GM18909 (cell line): ENCODE measurements around the gene ARL3.

Source experiments
- ATAC-seq: cut with Tn5 transposase; IDR thresholded peaks from one replicate; pipeline ENCODE4 v1.9.1; 2021; ENCODE audit warnings: mild to moderate bottlenecking; ENCODE audit not compliant: unreplicated experiment, poor library complexity

Gene ARL3

GRCh38 chr10:102644646-102645387 lies 69.4 kb downstream of the ARL3 start:
- ATAC-seq = no peak

DNA sequence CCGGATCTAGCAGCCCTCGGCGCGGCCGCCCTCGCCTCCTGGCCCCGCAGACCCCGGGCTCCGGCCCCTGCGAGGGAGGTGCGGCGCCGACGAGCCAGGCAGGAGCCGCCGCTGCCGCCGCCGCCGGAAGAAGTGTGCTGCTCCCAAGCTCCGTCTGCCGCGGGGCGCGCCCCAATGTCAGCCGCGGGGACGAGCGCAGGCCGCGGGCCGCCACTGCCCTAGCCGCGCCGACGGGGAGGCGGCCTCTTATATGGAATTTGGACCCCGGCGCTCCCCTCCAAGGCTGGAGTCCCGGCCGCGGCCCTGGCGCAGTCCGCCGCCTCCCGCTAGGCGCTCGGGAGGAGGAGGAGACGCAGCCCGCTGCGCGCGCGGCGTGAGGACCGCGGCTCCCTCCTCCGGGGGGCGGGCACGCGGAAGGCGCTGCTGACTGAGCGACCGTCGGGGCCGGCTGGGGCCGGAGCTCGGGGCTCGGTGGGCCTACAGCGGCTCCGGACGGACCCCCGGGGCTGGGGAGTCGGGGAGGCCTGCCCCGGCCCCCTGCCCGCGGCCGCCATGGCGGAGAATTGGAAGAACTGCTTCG lies 70.0 kb downstream of the ARL3 start, which contains the start of gene TRIM8:
TRIM8 (plus strand) TSS at position 414 of the 580 bp plus-strand sequence; CDS start at position 553, 139 bp downstream.
- no peak for ATAC-seq

GRCh38 chr10:102643336-102644065 lies 70.7 kb downstream of the ARL3 start:
- ATAC-seq = no peak

DNA sequence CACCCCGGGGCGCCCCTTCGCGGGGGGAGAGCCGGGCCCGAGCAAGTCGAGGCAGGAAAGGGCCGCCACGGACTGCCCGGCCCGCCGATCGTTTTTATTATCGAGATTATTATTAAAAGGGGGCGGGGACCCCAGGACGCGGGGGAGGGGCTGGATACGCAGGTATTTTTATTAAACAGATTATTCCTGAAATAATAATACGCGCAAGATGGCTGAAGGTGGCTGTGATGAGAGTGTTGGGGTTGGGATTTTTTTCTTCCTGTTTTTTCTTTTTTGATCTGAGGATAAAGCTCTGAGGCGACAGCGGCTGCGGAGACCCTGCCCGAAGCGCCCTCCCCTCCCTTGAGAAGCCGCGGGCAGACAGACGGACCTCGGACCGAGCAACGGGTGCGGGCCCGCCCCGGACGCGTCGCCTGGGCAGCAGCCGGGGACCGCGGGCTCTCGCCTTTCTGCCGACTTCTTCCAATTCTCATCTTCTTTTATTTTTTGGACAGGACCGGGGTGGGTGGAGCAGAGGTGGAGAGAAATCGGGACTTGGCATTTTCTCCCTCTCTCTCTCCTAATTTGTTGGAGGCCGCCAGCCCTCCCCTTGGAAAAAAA lies 71.4 kb downstream of the ARL3 start:
- ATAC-seq = no peak

GRCh38 chr10:102641880-102642735 lies 72.1 kb downstream of the ARL3 start:
- peak; percentile 62 for ATAC-seq

DNA sequence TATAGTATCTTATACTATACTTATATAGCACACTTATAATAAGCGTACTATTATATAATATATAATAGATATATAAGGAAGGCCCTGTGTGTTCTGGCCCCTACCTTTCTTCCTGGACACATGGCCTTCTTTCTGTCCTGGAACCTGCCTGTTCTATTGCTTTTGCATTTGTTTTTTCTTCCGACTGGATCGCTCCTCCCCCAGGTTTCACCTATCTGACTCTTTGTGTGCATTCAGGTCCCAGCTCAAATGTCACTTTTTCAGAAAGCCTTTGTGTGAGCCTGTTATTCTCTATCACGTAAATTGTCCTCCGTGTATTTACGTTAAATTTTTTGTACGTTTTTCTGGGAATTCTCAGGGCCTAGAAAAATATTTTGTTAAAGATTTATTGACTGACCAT lies 72.8 kb downstream of the ARL3 start:
- ATAC-seq = no peak

DNA sequence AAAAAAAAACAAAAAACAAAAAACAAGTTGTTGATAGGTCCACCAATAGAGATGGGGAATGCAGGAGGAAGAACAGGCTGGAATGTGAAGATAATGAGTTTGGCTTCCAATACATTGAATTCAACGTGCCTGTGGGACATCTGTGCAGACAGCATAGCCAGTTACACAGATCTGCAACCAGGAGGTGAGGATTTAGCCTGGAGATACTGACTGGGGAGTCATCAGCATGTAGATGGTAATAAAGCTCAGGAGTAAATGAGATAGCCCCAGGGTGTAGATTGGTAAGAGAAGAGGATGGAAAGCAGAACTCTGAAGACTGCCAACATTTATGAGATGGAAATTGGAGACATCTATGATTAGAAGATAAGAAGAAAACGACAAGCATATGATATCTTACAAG lies 74.7 kb downstream of the ARL3 start:
- no peak for ATAC-seq

DNA sequence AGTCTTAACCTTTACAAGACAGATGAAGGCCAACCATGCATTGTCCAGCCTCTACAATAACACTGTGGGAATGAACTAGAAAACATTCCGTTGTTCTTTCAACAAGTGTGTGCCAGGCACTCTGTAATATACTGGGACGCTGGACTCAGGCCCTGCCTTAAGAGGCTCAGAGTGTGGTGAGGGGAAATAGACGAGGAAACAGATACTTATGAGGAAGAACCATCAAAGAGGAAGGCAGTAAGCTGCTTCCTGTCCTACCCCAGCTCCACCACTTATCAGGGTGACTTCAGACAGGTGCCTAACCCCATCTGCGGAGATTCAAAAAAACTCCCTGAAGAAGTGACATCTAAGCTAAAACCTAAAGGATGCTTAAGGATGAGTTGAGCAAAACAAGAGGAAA lies 78.8 kb downstream of the ARL3 start:
- ATAC-seq = no peak

DNA sequence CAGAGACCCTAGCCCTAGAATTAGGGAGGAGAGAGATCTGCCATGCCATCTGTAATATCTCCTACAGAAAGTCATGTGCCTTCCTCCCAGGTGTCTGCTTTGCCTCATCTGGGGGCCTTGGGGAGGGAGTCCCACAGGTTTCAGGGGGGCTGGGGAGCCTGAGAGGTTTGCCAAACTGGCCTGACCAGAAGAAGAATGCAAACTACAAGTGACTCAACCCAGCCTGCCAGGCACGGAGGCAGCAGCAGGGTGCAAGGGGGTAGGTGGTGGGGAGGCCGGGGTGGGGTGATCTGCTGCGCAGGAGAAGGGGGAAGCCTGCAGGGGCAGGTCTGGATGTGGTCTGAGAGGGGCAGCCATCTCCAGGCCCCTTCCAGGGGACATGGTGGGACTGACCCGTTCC lies 79.5 kb downstream of the ARL3 start:
- ATAC-seq = no peak

DNA sequence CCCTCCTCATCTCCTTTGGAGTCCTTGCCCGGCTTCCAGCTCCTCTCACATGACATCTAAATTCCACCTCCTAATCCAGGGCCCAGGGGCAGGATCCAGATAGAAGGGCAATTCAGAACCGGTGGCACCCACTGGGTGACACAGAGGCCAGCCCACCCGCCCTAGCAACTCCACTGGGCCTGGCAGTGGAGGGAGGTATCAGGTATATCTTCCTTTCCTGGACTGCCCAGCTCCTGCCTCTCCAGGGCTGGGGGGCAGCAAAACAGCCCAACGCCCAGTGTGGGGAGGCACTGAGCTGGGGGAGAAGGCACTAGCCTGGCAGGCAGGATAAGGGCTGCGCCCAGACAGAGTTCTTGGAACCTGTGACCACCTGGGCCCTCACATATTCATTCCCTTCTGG lies 80.3 kb downstream of the ARL3 start:
- no peak for ATAC-seq

DNA sequence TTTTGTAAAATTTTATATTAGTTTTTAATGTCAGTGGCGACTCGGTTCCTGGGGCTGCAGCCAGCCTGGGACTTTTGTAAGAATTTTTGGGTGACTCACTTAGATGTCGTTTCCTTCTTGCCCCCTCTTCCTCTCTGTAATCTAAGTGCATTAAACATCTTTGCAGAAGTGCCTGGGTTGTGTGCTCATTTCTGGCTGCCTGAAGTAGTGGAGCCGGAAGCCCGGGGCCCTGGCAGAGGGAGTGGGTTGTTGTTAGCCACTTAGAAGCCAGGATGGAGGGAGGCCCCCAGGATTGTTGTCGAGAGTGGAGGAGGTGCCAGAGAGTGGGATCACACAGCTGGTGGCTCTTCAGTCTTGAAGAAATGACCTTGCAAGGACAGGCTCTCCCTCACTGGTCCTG lies 80.9 kb downstream of the ARL3 start:
- no peak for ATAC-seq

- no peak for ATAC-seq
Observed at GRCh38 chr10:102632394-102633111, 81.6 kb downstream of the ARL3 start.

DNA sequence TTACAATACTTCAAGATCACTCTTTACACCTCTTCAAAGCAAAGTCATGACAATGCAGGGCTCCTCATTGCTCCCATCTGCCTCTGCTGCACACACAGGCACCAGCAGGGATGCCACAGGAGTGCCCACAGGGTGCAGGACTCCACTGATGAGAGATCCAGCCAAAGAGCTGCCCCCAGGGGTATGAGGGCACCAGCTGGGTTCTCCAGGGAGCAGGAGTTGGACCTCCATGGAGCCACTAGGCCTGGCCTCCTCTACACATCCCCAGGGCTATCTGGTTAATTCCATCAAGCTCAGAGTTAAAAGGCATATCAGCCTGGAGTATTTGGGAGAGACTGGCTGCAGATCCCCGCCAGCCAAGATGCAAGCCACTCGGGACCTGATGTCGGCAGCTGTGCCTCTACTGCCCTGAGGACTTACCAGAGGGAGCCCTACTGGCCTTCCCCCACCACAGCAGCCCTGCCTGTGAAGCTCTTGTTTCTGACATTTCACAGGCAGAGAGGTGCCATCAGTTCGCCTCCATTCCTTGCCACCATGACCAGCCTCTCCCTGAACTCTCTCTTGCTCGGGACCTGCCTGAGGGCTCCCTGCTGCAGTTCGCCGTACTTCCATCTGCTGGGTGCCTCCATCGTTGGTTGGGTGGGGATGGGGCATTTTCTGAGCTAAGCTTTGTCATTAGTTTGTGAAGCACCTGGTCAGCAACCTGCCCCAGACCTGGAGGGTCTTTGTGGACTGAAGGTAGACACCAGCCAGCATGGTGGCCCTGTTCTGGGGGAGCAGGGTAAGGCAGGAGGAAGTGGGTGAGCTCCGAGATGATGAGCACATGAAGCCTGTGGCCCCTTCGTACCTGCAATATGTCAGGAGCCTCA lies 82.4 kb downstream of the ARL3 start:
- no peak for ATAC-seq

DNA sequence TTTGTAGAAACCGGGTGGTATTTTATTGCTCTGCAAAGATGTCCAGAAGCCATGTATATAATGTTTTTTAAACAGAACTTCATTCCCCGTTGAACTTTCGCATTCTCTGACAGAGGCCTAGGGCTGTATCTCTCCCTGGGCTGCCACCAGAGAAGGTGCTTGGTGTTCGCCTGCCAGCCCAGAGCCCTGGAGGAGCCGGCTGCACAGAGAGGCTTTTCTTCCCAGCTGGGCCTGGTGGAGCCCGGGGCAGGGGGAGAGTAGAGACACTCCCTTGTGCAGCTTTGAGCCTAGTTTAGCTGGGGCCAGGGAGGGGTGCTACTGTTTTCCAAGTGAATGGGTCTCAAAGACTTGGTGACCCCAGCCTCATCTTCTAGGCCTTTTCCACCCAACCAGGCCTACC lies 83.5 kb downstream of the ARL3 start:
- ATAC-seq = no peak

DNA sequence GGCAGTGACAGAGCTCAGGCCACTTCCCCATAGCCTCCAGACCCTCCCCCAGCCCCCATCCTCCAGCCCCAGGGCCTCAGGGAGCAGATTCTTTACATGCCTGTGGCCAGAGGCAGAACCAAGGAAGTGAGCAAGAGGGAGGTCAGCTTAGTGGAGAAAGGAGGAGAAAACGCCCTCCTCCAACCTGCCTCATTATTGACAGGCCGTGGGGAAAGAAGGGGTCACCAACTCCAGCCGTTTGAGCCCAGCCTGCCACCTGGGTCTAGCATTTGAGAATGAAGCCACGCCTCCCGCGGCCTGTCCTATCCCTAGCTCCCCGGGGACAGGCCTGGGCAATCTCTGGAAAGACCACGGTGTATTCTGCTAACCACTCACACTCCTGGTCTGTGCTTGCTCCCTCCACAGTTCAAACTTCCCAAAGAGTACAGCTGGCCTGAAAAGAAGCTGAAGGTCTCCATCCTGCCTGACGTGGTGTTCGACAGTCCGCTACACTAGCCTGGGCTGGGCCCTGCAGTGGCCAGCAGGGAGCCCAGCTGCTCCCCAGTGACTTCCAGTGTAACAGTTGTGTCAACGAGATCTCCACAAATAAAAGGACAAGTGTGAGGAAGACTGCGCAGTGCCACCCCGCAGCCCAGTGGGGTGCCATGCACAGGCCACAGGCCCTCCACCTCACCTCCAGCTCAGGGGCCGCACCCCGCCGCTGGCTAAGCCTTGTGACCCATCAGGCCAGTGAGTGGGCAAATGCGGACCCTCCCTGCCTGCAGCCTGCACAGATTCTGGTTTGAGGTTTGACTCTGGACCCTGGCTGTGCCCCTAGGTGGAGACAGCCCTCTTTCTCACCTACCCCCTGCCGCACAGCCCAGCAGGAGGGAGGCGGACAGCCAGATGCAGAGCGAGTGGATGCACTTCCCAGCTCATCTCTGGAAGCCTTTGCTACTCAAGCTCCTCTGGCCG lies 84.3 kb downstream of the ARL3 start:
- no peak for ATAC-seq

GRCh38 chr10:102628451-102628911 lies 85.7 kb downstream of the ARL3 start:
- no peak for ATAC-seq

DNA sequence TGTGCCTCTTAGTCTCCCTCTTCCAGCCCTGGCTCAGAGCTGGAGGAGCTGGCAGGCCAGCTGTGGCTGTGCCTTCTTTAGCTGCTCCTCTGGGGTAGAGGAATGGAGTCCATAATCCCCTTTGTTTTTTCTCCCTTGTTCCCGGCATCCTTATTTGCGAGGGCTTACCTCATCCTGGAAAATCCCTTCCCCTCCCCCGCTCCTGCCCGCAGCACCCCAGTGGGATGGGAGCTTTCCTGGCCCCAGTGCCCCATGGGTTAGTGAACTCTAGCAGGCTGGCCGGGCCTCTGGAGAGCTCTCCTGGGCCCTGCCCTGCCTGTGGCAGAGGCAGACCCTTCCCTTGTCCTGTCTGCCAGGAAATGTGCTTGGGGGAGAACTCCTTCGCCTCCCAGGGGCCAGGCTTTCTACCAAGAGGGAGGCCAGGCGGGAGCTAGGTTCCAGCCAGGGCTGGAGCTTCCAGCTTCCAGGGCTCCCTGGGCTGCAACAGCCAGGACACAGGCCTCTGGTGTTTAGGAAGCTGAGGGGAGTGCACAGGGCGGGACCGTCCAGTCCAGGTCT lies 86.4 kb downstream of the ARL3 start:
- no peak for ATAC-seq
